NT2/D1 (cell line): ENCODE measurements around the gene KRT76.

Source experiments
- DNase-seq: peaks from one replicate; pipeline ENCODE4 v3.0.0-alpha.2; 2011; ENCODE audit warnings: low read depth, low spot score
- H3K27me3 ChIP-seq: 2 replicates; pipeline ENCODE4 v1.6.0; 2011; ENCODE audit warnings: mild to moderate bottlenecking; ENCODE audit not compliant: insufficient read length, insufficient read depth
- H3K36me3 ChIP-seq: 2 replicates; pipeline ENCODE4 v1.6.1; 2011; ENCODE audit warnings: mild to moderate bottlenecking, low read length, mixed read lengths; ENCODE audit not compliant: insufficient read depth, insufficient read length
- H3K4me1 ChIP-seq: 2 replicates; pipeline ENCODE4 v1.5.1; 2011; ENCODE audit not compliant: insufficient read depth, insufficient read length
- H3K4me3 ChIP-seq: 2 replicates; pipeline ENCODE4 v1.5.1; 2011; ENCODE audit warnings: low read depth; ENCODE audit not compliant: insufficient read length
- H3K9ac ChIP-seq: 2 replicates; pipeline ENCODE4 v1.6.0; 2011; ENCODE audit warnings: low read depth; ENCODE audit not compliant: insufficient read length
- H3K9me3 ChIP-seq: 2 replicates; pipeline ENCODE4 v1.5.1; 2011; ENCODE audit warnings: mild to moderate bottlenecking, low read length; ENCODE audit not compliant: insufficient read depth
- SUZ12 ChIP-seq: IDR thresholded peaks from 2 replicates; pipeline ENCODE4 v1.6.1; 2011; ENCODE audit not compliant: insufficient read length, insufficient read depth; ENCODE audit errors: extremely low read depth
- YY1 ChIP-seq: IDR thresholded peaks from 2 replicates; pipeline ENCODE4 v1.6.1; 2011; ENCODE audit not compliant: insufficient read length, insufficient read depth
- ZNF274 ChIP-seq: IDR thresholded peaks from 2 replicates; pipeline ENCODE4 v1.6.1; 2011; ENCODE audit warnings: mild to moderate bottlenecking, low read depth, low read length

The KRT76 gene

GRCh38 chr12:52789637-52790426 lies 12.7 kb upstream of the KRT76 start:
- Histone ChIP-seq H3K4me1 (peaks cover 6% of the 10 kb centered on the region), H3K9me3 (no peaks in the 10 kb centered on the region), H3K36me3 (no peaks in the 10 kb centered on the region), H3K27me3 (peaks cover 4% of the 10 kb centered on the region), H3K4me3 (no peak overlapping the region), H3K9ac (no peak overlapping the region)
- no peak for DNase-seq
- TF ChIP-seq SUZ12: no peak
- TF ChIP-seq YY1: no peak
- TF ChIP-seq ZNF274: no peak

GRCh38 chr12:52788876-52789636 lies 11.9 kb upstream of the KRT76 start:
- H3K9me3 ChIP-seq: no peaks in the 10 kb centered on the region
- peaks cover 4% of the 10 kb centered on the region for H3K4me1 ChIP-seq

GRCh38 chr12:52788192-52788875 lies 11.2 kb upstream of the KRT76 start:
- TF ChIP-seq ZNF274 (no peak), SUZ12 (no peak), YY1 (no peak)
- Histone ChIP-seq H3K4me3 (no peak overlapping the region), H3K27me3 (peaks cover 4% of the 10 kb centered on the region)

More at GRCh38 chr12:52788876-52789636, 11.9 kb upstream of the KRT76 start:
- Histone ChIP-seq H3K36me3 (no peaks in the 10 kb centered on the region), H3K4me3 (no peak overlapping the region), H3K9ac (no peak overlapping the region), H3K27me3 (peaks cover 4% of the 10 kb centered on the region)
- no peak for DNase-seq
- no peak for TF ChIP-seq ZNF274
- no peak for TF ChIP-seq SUZ12
- TF ChIP-seq YY1: no peak

DNA sequence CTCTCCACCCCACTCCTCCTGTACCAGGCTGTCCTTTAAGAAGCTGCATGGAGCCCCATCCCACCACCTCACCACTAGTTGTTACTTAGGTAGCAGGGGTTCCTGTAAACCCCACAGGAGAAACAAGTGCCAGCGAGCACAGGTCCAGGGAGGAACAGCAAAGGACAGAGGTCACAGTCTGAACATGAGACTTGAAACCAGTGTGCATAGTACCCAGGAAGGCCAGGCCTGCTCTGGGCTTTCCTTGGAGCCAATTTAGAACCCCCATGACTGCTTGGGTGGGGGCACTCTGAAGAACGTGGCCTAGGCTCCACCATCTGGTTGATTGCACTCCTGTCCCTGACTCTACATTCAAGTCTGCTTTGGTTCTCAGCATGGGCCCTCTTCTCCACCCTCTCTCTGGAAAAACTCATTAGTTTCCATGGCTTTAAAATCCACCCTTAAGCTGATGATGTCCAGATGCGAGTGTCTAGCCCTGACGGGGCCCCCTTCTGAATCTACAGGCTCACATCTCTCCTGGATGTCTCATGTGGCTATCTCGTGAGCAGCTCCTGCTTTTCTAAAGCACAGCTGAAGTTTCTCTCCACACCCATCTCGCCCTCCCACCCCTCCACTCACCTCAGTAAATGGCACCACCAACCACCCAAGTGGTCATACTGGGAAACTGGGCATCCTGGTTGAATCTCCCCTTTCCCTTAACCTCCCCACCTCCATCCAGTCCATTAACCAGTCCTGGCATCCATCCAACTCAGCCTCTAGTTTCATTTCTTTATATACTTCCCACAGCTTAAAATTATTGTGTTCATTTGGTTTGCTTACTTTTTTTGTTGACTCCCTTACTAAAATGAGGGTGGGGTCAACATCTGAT lies 10.4 kb upstream of the KRT76 start:
- peaks cover 3% of the 10 kb centered on the region for H3K4me1 ChIP-seq
- no peak for TF ChIP-seq YY1
- TF ChIP-seq ZNF274: no peak
- no peak for TF ChIP-seq SUZ12
- no peak overlapping the region for H3K9ac ChIP-seq
- H3K4me3 ChIP-seq: no peak overlapping the region
- no peaks in the 10 kb centered on the region for H3K36me3 ChIP-seq
- peaks cover 4% of the 10 kb centered on the region for H3K27me3 ChIP-seq
- no peak for DNase-seq
- H3K9me3 ChIP-seq: no peaks in the 10 kb centered on the region

More at GRCh38 chr12:52788192-52788875, 11.2 kb upstream of the KRT76 start:
- Histone ChIP-seq H3K9me3 (no peaks in the 10 kb centered on the region), H3K4me1 (peaks cover 3% of the 10 kb centered on the region), H3K9ac (no peak overlapping the region), H3K36me3 (no peaks in the 10 kb centered on the region)
- DNase-seq: no peak

GRCh38 chr12:52784909-52785308 lies 7.8 kb upstream of the KRT76 start:
- Histone ChIP-seq H3K9me3 (no peaks in the 10 kb centered on the region), H3K9ac (no peak overlapping the region), H3K4me1 (no peaks in the 10 kb centered on the region), H3K4me3 (no peak overlapping the region), H3K36me3 (no peaks in the 10 kb centered on the region), H3K27me3 (peaks cover 4% of the 10 kb centered on the region)
- TF ChIP-seq YY1: no peak
- TF ChIP-seq ZNF274: no peak
- TF ChIP-seq SUZ12: no peak
- DNase-seq: no peak

DNA sequence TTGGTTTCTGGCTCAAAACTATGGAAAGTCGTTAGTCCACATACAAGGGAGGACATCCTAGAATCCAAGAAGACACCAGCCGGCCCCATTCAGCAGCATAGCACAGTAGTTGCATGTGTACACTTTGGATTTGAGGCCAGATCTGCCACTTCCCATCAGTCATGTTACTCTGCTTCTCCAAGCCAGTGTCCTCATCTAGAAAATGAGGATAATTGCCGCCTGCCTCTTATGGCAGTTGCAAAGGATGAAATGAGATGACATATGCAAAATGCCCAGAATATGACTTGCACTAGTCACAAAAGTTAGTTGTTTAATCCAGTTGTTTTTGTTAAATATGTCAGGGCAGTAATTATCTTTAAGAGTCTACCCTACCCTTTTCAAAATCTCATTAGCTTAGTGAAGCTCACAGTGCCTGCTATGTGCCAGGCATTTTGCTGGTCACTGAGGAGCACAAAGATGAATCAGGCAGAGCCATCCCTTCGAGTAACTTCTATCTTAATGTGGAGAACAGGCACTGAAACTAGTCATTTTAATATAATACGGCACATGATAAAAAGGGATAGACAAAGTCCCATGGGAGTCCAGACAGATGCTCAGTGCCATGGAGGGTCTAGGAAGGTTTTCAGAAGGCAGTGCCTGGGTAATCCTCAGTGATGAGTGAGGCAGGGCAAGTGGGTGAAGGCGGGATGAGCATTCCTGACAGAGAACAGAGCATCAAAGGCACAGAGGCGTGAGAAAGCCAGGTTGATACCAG lies 6.6 kb upstream of the KRT76 start:
- no peak for DNase-seq
- Histone ChIP-seq H3K27me3 (no peaks in the 10 kb centered on the region), H3K4me3 (no peak overlapping the region), H3K4me1 (no peaks in the 10 kb centered on the region), H3K36me3 (no peaks in the 10 kb centered on the region), H3K9me3 (no peaks in the 10 kb centered on the region), H3K9ac (no peak overlapping the region)
- TF ChIP-seq YY1 (no peak), SUZ12 (no peak), ZNF274 (no peak)
